ENCODE measurements around the gene PON3. TPM values are rescaled to one million over a fixed set of nuclear protein-coding genes. Genes with fewer than 3 reads are reported as not detected.

PON3 gene
- total and polyA plus RNA-seq, 2 of the 13 experiments (the other 11 are each of a cell fraction or from before 2014, with no cell fraction given): 23.6 to 37.8 TPM

DNA sequence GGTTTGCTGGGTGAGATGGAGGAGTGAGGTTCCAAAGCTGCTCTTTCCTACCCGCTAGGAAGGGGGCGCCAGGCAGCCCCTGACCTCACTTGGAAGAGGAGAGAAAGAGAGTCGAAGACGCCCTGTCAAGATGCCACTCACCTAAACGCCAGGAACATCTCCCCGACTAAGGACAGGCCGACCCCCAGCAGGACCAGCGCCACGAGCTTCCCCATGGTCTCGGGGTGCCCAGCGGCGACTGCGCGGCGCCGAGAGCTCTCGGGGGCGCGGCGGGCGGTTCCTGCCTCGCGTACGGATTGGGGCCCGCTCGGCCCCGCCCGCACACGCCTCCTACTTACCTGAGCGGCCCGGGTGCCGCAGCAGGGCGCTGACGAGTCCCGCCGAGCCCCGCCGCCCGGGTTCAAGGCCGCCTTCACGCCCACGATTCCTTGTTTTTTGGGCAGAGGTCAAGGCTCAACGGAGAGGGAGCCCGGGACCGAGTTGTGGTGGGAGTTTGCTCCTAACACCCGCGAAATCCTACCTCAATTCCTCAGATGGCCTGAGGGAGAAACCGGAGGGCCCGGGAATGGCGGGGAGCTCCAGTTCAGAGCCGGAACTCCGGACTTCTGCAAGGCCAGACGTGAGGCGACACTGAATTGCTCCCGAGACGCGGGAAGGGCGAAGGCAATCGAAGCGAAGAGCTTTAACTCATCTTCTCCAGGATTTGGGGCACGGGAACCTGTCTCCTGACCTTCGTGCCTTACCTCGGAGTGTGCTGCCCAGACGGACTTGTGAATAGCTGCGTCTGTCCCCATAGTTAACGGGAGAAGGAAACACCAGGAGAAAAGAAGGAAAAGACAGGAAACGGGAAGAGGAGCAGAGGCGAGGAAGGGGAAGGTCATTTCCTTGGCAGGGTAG, at the start of gene PON3 (continued):
- TF ChIP-seq, protein P1, sequence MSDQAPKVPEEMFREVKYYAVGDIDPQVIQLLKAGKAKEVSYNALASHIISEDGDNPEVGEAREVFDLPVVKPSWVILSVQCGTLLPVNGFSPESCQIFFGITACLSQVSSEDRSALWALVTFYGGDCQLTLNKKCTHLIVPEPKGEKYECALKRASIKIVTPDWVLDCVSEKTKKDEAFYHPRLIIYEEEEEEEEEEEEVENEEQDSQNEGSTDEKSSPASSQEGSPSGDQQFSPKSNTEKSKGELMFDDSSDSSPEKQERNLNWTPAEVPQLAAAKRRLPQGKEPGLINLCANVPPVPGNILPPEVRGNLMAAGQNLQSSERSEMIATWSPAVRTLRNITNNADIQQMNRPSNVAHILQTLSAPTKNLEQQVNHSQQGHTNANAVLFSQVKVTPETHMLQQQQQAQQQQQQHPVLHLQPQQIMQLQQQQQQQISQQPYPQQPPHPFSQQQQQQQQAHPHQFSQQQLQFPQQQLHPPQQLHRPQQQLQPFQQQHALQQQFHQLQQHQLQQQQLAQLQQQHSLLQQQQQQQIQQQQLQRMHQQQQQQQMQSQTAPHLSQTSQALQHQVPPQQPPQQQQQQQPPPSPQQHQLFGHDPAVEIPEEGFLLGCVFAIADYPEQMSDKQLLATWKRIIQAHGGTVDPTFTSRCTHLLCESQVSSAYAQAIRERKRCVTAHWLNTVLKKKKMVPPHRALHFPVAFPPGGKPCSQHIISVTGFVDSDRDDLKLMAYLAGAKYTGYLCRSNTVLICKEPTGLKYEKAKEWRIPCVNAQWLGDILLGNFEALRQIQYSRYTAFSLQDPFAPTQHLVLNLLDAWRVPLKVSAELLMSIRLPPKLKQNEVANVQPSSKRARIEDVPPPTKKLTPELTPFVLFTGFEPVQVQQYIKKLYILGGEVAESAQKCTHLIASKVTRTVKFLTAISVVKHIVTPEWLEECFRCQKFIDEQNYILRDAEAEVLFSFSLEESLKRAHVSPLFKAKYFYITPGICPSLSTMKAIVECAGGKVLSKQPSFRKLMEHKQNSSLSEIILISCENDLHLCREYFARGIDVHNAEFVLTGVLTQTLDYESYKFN (CRISPR knock-in tag; conservative IDR thresholded peaks at IDR 0.05): peak; percentile 51; the same call in 1 of the 2 replicates
- TF ChIP-seq, protein P2, sequence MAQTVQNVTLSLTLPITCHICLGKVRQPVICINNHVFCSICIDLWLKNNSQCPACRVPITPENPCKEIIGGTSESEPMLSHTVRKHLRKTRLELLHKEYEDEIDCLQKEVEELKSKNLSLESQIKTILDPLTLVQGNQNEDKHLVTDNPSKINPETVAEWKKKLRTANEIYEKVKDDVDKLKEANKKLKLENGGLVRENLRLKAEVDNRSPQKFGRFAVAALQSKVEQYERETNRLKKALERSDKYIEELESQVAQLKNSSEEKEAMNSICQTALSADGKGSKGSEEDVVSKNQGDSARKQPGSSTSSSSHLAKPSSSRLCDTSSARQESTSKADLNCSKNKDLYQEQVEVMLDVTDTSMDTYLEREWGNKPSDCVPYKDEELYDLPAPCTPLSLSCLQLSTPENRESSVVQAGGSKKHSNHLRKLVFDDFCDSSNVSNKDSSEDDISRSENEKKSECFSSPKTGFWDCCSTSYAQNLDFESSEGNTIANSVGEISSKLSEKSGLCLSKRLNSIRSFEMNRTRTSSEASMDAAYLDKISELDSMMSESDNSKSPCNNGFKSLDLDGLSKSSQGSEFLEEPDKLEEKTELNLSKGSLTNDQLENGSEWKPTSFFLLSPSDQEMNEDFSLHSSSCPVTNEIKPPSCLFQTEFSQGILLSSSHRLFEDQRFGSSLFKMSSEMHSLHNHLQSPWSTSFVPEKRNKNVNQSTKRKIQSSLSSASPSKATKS (CRISPR knock-in tag; IDR thresholded peaks at IDR 0.05): no peak
- TF ChIP-seq MAFK (conservative IDR thresholded peaks at IDR 0.05 in 1 of 2, IDR thresholded peaks at IDR 0.05 in 1 of 2; ENCODE audit: low read length in 2 of 2) (no peak), CENPX (CRISPR knock-in tag; IDR thresholded peaks at IDR 0.05) (no peak), YY1 (IDR thresholded peaks at IDR 0.05; ENCODE audit: insufficient read depth, insufficient replicate concordance, low read depth, low read length) (peak; percentile 50), SIX1 (CRISPR knock-in tag; IDR thresholded peaks at IDR 0.05; ENCODE audit: borderline replicate concordance) (no peak), ZNF790 (CRISPR knock-in tag; IDR thresholded peaks at IDR 0.05; ENCODE audit: borderline replicate concordance) (no peak), HIVEP1 (CRISPR knock-in tag; IDR thresholded peaks at IDR 0.05) (peak; percentile 71), GATA4 (IDR thresholded peaks at IDR 0.05; ENCODE audit: borderline replicate concordance, low read depth) (0 out of 2 replicates have a peak, but pooled peaks have one; percentile 23), FOXJ3 (CRISPR knock-in tag; IDR thresholded peaks at IDR 0.05; ENCODE audit: borderline replicate concordance) (0 out of 2 replicates have a peak, but pooled peaks have one; percentile 18), LCORL (IDR thresholded peaks at IDR 0.05) (no peak), LCORL (CRISPR knock-in tag; IDR thresholded peaks at IDR 0.05) (peak; percentile 69), NKX3-1 (CRISPR knock-in tag; IDR thresholded peaks at IDR 0.05) (no peak), KDM6A (CRISPR knock-in tag; IDR thresholded peaks at IDR 0.05; ENCODE audit: low read depth) (no peak), HDAC2 (CRISPR knock-in tag; IDR thresholded peaks at IDR 0.05) (no peak; the same call in 1 of the 2 replicates), THYN1 (CRISPR knock-in tag; IDR thresholded peaks at IDR 0.05; ENCODE audit: borderline replicate concordance, low read depth) (no peak)
- TF ChIP-seq, protein P3, sequence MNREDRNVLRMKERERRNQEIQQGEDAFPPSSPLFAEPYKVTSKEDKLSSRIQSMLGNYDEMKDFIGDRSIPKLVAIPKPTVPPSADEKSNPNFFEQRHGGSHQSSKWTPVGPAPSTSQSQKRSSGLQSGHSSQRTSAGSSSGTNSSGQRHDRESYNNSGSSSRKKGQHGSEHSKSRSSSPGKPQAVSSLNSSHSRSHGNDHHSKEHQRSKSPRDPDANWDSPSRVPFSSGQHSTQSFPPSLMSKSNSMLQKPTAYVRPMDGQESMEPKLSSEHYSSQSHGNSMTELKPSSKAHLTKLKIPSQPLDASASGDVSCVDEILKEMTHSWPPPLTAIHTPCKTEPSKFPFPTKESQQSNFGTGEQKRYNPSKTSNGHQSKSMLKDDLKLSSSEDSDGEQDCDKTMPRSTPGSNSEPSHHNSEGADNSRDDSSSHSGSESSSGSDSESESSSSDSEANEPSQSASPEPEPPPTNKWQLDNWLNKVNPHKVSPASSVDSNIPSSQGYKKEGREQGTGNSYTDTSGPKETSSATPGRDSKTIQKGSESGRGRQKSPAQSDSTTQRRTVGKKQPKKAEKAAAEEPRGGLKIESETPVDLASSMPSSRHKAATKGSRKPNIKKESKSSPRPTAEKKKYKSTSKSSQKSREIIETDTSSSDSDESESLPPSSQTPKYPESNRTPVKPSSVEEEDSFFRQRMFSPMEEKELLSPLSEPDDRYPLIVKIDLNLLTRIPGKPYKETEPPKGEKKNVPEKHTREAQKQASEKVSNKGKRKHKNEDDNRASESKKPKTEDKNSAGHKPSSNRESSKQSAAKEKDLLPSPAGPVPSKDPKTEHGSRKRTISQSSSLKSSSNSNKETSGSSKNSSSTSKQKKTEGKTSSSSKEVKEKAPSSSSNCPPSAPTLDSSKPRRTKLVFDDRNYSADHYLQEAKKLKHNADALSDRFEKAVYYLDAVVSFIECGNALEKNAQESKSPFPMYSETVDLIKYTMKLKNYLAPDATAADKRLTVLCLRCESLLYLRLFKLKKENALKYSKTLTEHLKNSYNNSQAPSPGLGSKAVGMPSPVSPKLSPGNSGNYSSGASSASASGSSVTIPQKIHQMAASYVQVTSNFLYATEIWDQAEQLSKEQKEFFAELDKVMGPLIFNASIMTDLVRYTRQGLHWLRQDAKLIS (CRISPR knock-in tag; IDR thresholded peaks at IDR 0.05): no peak
- TF ChIP-seq, protein P4, sequence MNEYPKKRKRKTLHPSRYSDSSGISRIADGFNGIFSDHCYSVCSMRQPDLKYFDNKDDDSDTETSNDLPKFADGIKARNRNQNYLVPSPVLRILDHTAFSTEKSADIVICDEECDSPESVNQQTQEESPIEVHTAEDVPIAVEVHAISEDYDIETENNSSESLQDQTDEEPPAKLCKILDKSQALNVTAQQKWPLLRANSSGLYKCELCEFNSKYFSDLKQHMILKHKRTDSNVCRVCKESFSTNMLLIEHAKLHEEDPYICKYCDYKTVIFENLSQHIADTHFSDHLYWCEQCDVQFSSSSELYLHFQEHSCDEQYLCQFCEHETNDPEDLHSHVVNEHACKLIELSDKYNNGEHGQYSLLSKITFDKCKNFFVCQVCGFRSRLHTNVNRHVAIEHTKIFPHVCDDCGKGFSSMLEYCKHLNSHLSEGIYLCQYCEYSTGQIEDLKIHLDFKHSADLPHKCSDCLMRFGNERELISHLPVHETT (CRISPR knock-in tag; conservative IDR thresholded peaks at IDR 0.05): peak; percentile 28; the same call in 1 of the 2 replicates

Measured in HepG2 (cell line).